ENCODE measurements around the gene CDC42BPG. TPM values are rescaled to one million over a fixed set of nuclear protein-coding genes. Genes with fewer than 3 reads are reported as not detected.

CDC42BPG gene
- total RNA-seq, 1 experiment from 2014 or later = 24.9 TPM

DNA sequence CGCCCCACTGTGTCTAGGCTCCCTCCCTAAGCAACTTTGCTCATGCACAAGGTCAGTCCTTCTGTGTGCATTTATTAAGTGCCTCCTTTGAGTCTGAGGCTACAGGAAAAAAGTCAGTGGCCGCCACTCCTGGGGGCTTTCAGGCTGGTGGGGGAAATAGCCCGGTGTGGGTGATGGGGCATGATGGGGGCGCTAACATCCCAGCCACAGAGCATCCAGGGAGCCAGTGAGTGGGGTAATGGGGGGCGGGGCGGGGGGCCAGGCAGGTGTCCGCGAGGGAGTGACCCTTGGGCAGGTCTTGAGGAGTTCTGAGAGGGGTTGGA is 43.9 kb upstream of the CDC42BPG start:
- Histone ChIP-seq H2BK12ac (ENCODE audit: insufficient read length, low read depth, low read length) (no peak overlapping the region), H3K14ac (ENCODE audit: insufficient read depth, low read length) (peak overlapping the region; percentile 44; the same call in 1 of the 2 replicates), H2AK5ac (ENCODE audit: insufficient read length, low read length) (no peak overlapping the region), H2AFZ (ENCODE audit: low read length) (no peak overlapping the region), H3K18ac (ENCODE audit: insufficient read length, low read depth, low read length) (peak overlapping the region; percentile 47), H3K56ac (ENCODE audit: insufficient read length, low read depth, low read length) (no peak overlapping the region), H2BK15ac (ENCODE audit: low read depth, low read length) (no peak overlapping the region), H3K23ac (ENCODE audit: insufficient read length, low read depth, low read length) (no peak overlapping the region), H2BK120ac (ENCODE audit: low read depth, low read length, poor library complexity, severe bottlenecking) (no peak overlapping the region), H4K8ac (replicated peaks; ENCODE audit: insufficient read length, low read depth, low read length) (no peak overlapping the region), H3K4me1 (ENCODE audit: insufficient read depth, low read length) (no peaks in the 10 kb centered on the region; the same call in 1 of the 2 replicates), H2BK5ac (ENCODE audit: insufficient read length, low read length) (no peak overlapping the region), H4K91ac (ENCODE audit: insufficient read length, low read depth, low read length) (no peak overlapping the region), H3T11ph (ENCODE audit: low read length) (no peak overlapping the region), H3K27ac (ENCODE audit: insufficient read length, low read depth, low read length) (no peak overlapping the region), H4K20me1 (ENCODE audit: control insufficient read depth, insufficient read depth, insufficient read length) (no peaks in the 10 kb centered on the region), H3K9me3 (ENCODE audit: control insufficient read depth, low read depth, low read length) (no peaks in the 10 kb centered on the region), H3K23me2 (ENCODE audit: insufficient read length, low read depth, low read length, poor library complexity, severe bottlenecking) (peaks cover 4% of the 10 kb centered on the region), H3K27me3 (ENCODE audit: insufficient read depth, low read length) (no peaks in the 10 kb centered on the region), H3K4me2 (ENCODE audit: insufficient read depth, insufficient read length, low read length) (peak overlapping the region; percentile 51), H4K5ac (ENCODE audit: insufficient read length, low read depth, low read length) (no peak overlapping the region), H3K79me1 (ENCODE audit: insufficient read depth, low read depth, low read length, poor library complexity, severe bottlenecking) (no peaks in the 10 kb centered on the region), H2BK20ac (ENCODE audit: low read depth, low read length, poor library complexity, severe bottlenecking) (no peak overlapping the region), H3K4ac (ENCODE audit: low read depth, low read length) (no peak overlapping the region), H3K9ac (ENCODE audit: extremely low read depth, insufficient read length, low read length) (no peak overlapping the region), H3K79me2 (ENCODE audit: insufficient read depth, low read length) (no peaks in the 10 kb centered on the region)
- Mint-ChIP-seq H3K4me3 (peak overlapping the region; percentile 51 to 73; a peak in 3 of 5 replicates), H3K27ac (peak overlapping the region in 1 of 3 experiments; percentile 44; a peak in 1 of 7 replicates), H3K27me3 (ENCODE audit: low read depth) (0 out of 2 replicates have a peak, but pooled peaks cover 4% of the 10 kb centered on the region), H3K36me3 (ENCODE audit: insufficient read depth in 1 of 3, low read depth in 3 of 3) (no peaks in the 10 kb centered on the region), H3K9me3 (no peaks in the 10 kb centered on the region; a peak in 1 of 5 replicates), H3K4me1 (peaks cover 12 to 23% of the 10 kb centered on the region in 2 experiments)
- WGBS (ENCODE audit: extremely low coverage, insufficient read length, low lambda C conversion rate) = no CpG with 5 or more reads among the region's 8 CpGs
- DNase-seq = no peak
- TF ChIP-seq CTCF (conservative IDR thresholded peaks at IDR 0.05) = no peak
